HG02885 (cell line): Measurements from ENCODE around the gene CHD6.

Source experiments
- ATAC-seq: cut with Tn5 transposase; IDR thresholded peaks from one replicate; pipeline ENCODE4 v1.9.1; 2021; ENCODE audit warnings: mild to moderate bottlenecking; ENCODE audit not compliant: unreplicated experiment, poor library complexity

The CHD6 gene

DNA sequence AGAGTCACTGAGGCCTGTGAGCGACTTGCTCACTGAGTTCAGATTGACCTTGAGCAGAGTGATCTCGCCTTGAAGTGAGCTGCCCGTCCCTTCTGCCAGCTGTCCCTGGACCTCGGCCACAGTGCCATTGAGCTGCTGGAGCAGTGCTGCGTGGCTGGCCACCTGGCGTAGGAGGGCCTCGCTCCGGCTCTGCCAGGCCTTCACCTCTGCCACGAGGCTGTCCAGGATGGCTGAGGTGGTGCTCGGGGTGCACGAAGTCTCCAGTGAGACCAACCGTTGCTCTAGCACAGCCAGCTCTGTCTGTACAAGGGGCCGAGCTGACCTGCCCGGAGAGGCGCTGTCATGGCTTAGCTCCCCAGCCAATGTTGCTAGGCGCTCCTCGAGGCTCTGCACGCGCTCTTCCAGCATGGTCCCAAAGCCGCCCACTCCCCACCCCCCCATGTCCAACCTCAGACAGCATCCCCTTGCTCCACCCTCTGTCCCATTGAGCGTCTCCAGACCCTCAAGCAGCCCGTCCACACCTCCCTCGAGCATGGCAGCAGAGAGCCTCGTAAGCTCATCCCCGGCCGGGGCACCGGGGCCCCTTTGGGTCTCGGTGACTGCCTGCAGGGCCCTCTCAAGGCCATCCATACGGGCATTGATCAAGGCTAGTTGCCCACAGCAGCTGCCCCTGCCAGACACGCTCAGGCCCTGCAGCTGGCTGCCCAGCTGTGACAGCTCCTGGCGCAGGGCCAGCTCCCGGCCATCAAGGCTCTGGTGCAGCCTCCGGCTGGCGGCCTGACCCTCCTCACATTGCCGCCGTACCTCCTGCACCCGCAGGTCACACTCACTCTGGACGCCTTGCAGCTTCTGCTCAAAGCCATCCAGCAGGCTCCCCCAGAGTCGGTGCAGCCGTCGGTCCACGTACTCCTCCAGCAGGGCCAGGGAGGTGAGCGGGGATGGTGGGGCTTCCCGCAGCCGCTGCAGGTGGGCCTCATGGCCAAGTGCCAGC lies 256.1 kb downstream of the CHD6 start:
- no peak for ATAC-seq

DNA sequence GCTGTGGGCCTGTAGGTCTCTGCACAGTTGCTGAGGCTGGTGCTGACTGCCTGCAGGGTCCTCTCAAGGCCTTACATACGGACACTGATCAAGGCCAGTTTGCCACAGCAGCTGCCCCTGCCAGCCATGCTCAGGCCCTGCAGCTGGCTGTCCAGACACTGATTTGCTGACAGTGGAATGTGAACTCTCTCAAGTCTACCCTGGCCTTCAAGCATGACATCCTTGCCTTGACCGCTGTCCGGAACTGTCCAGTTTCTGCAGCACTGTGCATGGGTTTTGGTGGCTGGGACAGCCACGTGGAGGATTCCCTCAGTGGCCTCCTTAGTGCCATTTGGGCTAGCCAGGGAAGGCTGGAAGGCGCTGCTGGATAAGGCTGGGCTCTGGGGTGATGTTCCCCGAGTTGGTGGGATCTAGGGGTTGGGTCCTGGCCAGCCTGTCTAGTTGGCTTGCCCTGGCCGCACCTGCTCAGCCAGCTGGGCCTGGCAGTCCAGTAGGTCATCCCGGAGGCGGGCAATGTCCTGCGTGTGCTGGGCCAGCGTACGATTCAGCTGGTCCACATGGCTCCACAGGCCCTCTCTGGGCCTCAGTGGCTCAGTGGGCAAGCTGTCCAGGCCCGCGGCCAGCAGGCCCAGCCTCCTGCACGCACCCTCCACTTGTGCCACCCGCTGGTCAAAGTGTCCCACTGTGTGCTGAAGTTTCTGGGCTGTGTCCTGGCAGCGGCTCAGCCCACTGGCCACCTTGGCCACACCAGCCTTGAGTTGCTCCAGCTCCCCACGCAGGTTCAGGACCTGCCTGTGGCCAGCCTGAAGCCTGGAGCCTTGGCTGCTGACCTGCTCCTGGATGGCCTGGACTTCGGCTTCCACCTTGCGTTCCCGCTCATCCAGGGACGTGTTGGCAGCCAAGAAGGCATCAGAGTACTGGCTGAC lies 257.1 kb downstream of the CHD6 start:
- ATAC-seq, result no peak

GRCh38 chr20:41359541-41360011 lies 258.6 kb downstream of the CHD6 start:
- ATAC-seq, result no peak

DNA sequence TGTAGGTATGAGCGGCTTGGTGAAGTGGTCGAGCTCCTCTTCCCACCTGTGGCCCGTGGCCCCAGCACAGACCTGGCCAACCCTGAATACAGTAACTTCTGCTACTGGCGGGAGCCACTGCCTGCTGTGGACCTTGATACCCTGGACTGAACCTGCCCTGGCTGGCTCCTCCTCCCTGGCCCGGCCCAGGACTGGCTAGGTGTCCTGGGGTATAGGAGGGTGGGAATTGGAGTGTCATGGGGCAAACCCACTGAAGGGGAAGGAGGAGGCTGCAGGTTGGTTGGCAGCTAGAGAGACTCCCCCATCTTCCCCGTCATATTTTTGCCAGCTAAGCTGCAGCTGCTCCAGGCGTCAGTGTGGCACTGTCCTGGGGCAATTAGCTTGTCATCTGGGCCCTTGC lies 259.5 kb downstream of the CHD6 start:
- no peak for ATAC-seq

- no peak for ATAC-seq
These were observed 259.9 kb downstream of the CHD6 start for GRCh38 chr20:41358230-41358629.

DNA sequence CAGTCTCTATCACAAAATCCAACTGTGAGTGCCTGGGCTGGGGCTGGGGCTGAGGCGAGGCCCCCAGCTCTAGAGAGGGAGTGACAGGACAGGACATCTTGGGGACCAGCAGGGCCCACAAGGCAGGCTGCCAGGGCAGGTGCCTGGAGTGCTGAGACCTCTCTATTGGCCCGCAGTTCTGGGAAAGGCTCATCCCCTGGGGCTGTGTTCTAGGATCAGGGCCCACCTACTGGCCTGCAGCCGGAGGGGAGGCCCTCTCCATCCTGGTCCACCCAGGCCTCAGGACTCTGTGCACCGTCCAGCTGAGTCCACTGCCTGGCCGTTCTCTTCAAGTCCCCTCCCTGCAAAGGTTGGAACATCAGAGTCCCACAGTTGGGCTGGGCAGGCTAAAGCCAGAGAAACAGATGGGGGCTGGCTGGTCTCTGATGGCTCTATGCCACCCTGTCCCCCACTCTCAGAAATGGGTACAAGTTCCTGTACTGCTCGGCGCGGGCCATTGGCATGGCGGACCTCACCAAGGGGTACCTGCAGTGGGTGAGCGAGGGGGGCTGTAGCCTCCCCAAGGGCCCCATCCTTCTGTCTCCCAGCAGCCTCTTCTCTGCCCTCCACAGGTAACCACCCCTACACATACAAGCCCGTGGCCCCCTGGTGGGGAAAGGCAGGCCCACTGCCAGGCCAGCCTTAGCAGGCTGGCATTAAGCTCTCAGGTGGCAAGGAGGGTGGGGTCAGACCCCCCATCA lies 260.6 kb downstream of the CHD6 start:
- ATAC-seq, result no peak

GRCh38 chr20:41356951-41357350 lies 261.2 kb downstream of the CHD6 start:
- no peak for ATAC-seq

- ATAC-seq, result no peak
These were observed 262.5 kb downstream of the CHD6 start for GRCh38 chr20:41355598-41356203.

GRCh38 chr20:41355192-41355591 lies 263.0 kb downstream of the CHD6 start:
- no peak for ATAC-seq

DNA sequence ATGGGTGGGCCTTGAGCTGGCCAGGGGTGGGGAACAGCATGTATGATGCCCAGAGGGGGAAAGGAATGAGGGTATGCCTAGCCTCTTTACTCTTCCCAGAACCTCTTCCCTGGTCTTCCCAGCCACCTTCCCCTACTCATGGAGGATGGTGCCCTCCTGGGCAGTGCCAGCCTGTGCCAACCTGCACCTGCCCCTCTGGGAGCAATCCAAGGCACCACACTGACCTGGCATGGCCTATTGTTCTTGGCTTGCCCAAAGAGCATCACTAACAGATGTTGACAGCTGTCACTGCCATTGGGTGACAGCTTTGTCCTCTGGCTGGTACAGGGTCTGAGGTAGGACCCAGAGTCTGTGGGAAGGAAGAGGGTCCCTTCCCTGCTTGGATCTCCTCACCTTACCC lies 264.6 kb downstream of the CHD6 start:
- ATAC-seq, result no peak

- no peak for ATAC-seq
These were observed 265.5 kb downstream of the CHD6 start for GRCh38 chr20:41352666-41353065.

DNA sequence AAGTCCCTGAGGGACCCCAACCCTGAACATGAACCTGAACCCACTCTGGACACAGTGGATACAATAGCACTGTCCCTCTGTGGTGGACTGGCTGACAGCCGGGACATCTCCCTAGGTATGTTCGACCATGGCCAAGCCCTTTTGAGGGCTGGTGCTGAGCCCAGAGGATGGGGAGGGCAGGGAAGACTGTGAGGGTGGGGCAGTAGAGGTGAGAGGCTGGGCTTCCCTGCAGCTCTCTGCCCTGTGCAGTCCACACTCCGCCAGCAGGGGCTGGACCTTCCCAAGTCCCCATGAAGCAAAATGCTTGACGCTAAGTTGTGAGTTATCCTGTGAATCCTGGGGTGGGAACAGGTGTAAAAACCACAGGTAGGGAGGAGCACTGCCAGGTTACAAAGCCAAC lies 266.1 kb downstream of the CHD6 start:
- ATAC-seq, result no peak
